ENCODE measurements around the gene DGKG.

Gene DGKG

DNA sequence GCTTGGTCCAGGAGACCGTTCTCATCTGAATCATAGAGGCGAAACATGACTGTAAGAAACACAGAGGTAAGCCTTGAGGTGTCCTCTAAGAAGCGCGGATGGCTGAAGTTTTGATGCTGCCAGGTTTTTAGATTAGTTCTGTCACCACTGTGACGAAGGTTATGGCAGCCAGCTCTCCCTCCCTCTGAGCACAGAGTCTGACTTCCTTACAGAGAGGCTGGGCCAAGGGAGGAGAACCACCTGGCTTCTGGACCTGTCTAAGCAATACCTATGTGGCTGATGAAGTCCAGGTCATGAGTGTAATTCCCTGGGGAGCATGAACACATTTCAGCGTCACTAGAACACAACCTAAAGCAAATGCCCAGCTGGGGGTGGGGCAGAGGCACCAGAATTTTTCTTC, 77.4 kb downstream of the DGKG start:
- no peaks in the 10 kb centered on the region for H3K4me1 Mint-ChIP-seq
- H3K27me3 Mint-ChIP-seq, result peaks cover 5% of the 10 kb centered on the region
- no peak overlapping the region for H3K27ac Mint-ChIP-seq
- H3K9me3 Mint-ChIP-seq, result no peaks in the 10 kb centered on the region
- CTCF ChIA-PET, result no interaction called here
- DNase-seq, result no peak
- no peak overlapping the region for H3K4me3 Mint-ChIP-seq
- no peaks in the 10 kb centered on the region for H3K36me3 Mint-ChIP-seq

DNA sequence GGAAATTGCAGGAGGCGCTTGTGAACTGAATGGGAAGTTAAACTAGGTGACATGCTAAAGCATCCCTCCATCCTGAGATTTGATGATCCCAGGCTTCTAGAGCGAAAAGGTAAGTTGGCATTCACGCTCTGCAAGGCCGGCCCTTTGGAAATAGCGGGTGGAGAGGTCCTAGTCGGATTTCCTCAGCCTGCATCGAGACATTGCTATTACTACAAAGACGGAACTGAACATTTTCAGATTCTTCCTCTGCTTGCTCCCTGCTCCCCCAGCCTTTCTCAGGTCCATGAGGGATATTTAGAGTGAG, 77.7 kb downstream of the DGKG start:
- Mint-ChIP-seq H3K4me3 (no peak overlapping the region), H3K36me3 (no peaks in the 10 kb centered on the region), H3K27me3 (peaks cover 5% of the 10 kb centered on the region), H3K9me3 (no peaks in the 10 kb centered on the region), H3K4me1 (no peaks in the 10 kb centered on the region), H3K27ac (no peak overlapping the region)
- DNase-seq, result no peak
- CTCF ChIA-PET, result no interaction called here

DNA sequence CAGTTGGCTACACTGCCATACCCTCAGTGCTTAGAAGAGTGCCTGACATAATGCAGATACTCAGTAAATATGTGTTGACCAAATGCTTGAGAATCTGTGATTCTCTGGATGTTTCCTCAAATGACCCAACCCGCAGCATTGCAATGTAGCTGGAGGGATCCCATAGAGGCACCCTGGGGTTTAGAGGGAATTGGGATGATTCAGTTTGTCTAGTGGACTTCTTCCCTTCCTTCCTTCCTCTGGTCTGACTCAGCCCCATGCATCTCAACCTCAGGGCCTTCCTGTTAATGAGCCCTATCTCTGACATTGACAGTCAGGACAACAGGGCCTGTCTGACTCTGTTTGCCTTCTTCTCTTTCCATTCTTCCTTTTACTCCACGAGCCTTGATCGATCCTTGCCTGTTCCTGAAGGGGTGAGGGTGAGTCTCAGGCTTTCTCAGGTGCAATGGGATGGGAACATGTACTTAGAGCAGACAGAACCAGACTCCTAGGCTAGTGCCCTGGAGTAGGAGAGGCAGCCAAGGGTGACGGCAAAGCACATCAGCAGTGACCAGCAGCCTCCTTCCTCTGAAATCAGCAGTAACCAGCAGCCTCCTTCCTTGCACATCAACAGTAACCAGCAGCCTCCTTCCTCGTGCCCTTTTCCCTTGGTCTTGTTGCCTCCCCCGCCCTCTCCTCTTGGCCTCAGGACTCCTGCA, 78.2 kb downstream of the DGKG start:
- DNase-seq, result no peak
- Mint-ChIP-seq H3K27ac (no peak overlapping the region), H3K4me3 (no peak overlapping the region), H3K9me3 (no peaks in the 10 kb centered on the region), H3K4me1 (no peaks in the 10 kb centered on the region), H3K36me3 (no peaks in the 10 kb centered on the region), H3K27me3 (peaks cover 5% of the 10 kb centered on the region)
- CTCF ChIA-PET, result no interaction called here

DNA sequence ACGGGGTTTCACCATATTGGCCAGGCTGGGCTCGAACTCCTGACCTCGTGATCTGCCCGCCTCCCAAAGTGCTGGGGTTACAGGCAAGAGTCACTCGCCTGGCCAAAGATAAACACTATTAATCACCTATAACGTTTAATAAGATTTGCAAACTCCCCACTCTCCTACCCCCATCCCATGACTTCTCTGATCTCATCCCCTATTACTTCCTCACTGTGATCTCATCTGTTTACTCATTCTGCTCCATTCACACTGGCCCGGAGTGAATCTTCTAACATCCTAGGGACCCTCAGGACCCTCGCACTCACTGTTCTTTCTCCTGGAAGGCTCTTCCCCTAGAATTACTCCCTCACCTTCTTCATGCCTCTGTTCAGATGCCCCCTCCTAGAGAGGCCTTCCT, 78.9 kb downstream of the DGKG start:
- Mint-ChIP-seq H3K27ac (no peak overlapping the region), H3K9me3 (no peaks in the 10 kb centered on the region), H3K36me3 (no peaks in the 10 kb centered on the region), H3K27me3 (peaks cover 5% of the 10 kb centered on the region), H3K4me1 (no peaks in the 10 kb centered on the region), H3K4me3 (no peak overlapping the region)
- no peak for DNase-seq
- CTCF ChIA-PET, result no interaction called here

DNA sequence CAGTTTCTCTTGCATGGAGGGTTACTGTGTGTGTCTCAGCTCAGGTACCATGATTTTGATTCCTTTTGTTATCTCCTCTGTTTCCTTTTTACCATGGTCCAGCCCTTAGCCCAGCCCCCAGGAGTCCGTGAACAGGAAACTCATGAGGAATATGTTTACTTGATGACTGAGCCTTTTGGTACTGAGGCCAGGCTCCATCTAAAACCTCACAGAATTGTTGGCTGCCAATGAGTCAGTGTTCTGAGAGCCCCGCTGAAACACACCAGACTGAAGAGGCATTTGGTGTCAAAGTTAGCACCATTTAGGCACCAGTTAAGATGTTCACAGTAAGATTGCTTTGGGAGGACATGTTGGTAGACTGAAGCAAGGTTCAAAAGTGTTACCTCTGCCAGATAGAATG, 80.9 kb downstream of the DGKG start:
- no peaks in the 10 kb centered on the region for H3K9me3 Mint-ChIP-seq
- H3K4me3 Mint-ChIP-seq, result no peak overlapping the region
- CTCF ChIA-PET, result interaction anchor here (1.1 to 1.2 kb wide), 2 partner anchors 21 to 259 kb away, joined by 5 to 6 read pairs; no protein-coding TSS in a partner anchor
- H3K4me1 Mint-ChIP-seq, result no peaks in the 10 kb centered on the region
- H3K27me3 Mint-ChIP-seq, result peaks cover 5% of the 10 kb centered on the region
- H3K27ac Mint-ChIP-seq, result no peak overlapping the region
- H3K36me3 Mint-ChIP-seq, result no peaks in the 10 kb centered on the region
- no peak for DNase-seq

DNA sequence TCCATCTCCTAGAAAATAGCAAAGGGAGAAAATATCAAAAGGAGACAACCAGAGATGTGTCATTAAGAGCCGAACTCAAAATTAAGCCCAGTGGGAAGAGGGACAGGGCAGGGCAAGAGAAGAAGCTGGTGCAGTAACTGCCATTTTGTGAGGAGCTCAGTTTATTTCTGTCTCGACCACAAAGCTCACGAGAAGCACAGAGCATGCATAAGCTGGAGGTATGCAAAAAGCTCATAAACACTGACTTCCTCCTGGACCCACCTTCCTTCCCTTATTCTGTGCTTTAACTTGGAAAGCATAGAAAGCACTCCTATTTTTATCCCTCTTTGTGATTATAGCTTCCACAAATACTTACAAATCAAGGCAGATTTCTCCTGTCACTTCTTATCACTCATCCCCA, 81.3 kb downstream of the DGKG start:
- no peak for DNase-seq
- H3K36me3 Mint-ChIP-seq, result no peaks in the 10 kb centered on the region
- H3K4me1 Mint-ChIP-seq, result no peaks in the 10 kb centered on the region
- no peak overlapping the region for H3K4me3 Mint-ChIP-seq
- CTCF ChIA-PET, result interaction anchor here (1.1 to 1.2 kb wide), 2 partner anchors 21 to 260 kb away, joined by 5 to 6 read pairs; no protein-coding TSS in a partner anchor
- peaks cover 5% of the 10 kb centered on the region for H3K27me3 Mint-ChIP-seq
- H3K9me3 Mint-ChIP-seq, result no peaks in the 10 kb centered on the region
- no peak overlapping the region for H3K27ac Mint-ChIP-seq

DNA sequence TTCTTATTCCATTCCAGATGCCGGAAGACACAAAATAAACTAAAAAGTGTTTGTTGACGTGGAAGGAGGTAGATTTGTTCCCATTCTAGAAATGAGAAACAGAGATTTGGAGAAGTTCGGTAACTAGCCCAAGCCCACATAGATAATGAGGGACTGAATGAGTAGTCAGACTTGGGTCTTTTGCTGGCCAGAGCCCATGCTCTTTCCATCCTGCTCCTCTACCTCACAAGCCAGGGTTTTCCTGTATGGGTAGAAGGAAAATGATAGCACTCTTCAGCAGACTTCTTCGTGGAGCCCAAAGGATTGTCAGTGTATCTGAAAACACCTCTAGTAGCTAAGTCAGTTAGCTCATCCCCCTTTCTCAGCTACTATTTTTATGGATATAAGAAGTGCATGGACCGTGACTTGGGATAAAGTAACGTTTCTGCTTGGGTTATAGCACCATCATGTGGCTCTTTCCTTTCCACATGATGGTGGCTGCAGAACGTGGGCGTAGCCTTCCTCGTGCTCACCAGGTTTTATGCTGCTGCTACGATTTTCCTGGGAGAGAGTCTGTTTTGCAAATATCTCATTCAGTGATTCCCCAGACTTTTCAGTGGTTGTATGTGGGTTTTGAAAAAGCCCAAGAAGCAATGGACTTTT, 84.6 kb downstream of the DGKG start:
- H3K9me3 Mint-ChIP-seq, result no peaks in the 10 kb centered on the region
- H3K27me3 Mint-ChIP-seq, result peaks cover 5% of the 10 kb centered on the region
- no peak overlapping the region for H3K27ac Mint-ChIP-seq
- H3K4me1 Mint-ChIP-seq, result no peaks in the 10 kb centered on the region
- DNase-seq, result no peak
- no peak overlapping the region for H3K4me3 Mint-ChIP-seq
- CTCF ChIA-PET, result interaction anchor here (0.9 kb wide), 1 partner anchor 11 kb away, joined by 3 read pairs; no protein-coding TSS in a partner anchor
- H3K36me3 Mint-ChIP-seq, result no peaks in the 10 kb centered on the region

DNA sequence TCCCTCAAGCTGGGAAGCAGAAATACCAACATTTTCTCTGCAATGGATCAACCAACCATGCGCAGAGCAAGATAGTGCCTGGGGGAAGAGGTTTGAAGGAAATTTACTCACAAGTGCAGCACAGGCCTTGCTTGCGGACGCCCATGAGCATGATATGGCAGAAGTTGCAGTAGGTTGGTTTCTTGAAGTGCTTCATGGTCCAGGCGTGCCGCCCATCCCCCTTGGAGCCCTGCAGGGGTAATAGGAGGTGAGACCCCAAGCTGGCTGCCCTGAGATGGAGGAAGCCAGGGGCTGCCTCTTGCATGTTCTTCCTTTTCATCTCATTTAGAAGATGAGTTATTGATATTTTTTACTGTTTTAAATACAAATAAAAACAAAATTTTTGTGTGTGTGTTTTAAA, 86.6 kb downstream of the DGKG start:
- no peaks in the 10 kb centered on the region for H3K36me3 Mint-ChIP-seq
- H3K9me3 Mint-ChIP-seq, result no peaks in the 10 kb centered on the region
- H3K27me3 Mint-ChIP-seq, result no peaks in the 10 kb centered on the region
- no peaks in the 10 kb centered on the region for H3K4me1 Mint-ChIP-seq
- no peak for DNase-seq
- CTCF ChIA-PET, result no interaction called here
- no peak overlapping the region for H3K4me3 Mint-ChIP-seq
- no peak overlapping the region for H3K27ac Mint-ChIP-seq

DNA sequence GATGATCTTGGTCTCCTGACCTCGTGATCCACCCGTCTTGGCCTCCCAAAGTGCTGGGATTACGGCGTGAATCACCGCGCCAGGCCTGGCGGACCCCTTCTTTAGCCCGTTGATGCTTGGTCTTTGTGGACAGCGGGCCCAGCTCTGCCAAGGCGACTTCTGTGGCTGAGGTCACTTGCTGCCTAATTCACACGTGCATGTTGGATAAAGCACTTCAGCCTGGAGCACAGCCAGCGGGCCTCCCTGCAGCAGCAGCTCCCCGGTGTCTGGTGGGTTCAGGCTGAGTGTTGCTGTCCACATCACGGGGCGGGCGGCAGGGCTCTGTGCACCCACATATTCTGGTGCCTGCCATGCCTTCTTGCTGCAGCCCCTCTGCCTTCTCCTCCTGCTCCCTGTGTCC, 88.4 kb downstream of the DGKG start:
- H3K4me3 Mint-ChIP-seq, result no peak overlapping the region
- no peaks in the 10 kb centered on the region for H3K4me1 Mint-ChIP-seq
- DNase-seq, result no peak
- no peaks in the 10 kb centered on the region for H3K9me3 Mint-ChIP-seq
- no peak overlapping the region for H3K27ac Mint-ChIP-seq
- H3K36me3 Mint-ChIP-seq, result no peaks in the 10 kb centered on the region
- CTCF ChIA-PET, result no interaction called here
- H3K27me3 Mint-ChIP-seq, result no peaks in the 10 kb centered on the region

DNA sequence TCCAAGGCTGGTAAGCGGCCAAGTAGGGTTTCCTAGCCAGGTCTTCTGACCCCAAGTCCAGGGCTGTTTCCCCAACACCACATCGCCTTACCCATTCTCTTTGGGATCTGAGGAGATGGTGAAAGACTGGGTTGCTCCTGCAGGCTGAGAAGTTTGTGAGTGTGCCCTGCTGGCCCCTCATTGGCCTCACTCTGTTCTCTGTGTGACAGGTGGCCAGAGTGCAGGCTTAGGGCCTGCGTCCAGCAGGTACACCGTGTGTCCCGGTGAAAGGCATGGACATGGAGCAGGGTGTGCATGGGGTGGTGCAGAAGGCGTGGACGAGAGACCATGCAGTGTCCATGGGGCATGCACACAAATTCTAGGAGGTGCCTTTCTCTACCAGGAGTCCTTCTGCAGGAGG, 91.3 kb downstream of the DGKG start:
- H3K27me3 Mint-ChIP-seq, result no peaks in the 10 kb centered on the region
- no peak overlapping the region for H3K27ac Mint-ChIP-seq
- H3K9me3 Mint-ChIP-seq, result no peaks in the 10 kb centered on the region
- no peak overlapping the region for H3K4me3 Mint-ChIP-seq
- H3K4me1 Mint-ChIP-seq, result no peaks in the 10 kb centered on the region
- CTCF ChIA-PET, result interaction anchor here (0.6 kb wide), 1 partner anchor 552 kb away, joined by 3 read pairs; no protein-coding TSS in a partner anchor
- no peak for DNase-seq
- no peaks in the 10 kb centered on the region for H3K36me3 Mint-ChIP-seq

DNA sequence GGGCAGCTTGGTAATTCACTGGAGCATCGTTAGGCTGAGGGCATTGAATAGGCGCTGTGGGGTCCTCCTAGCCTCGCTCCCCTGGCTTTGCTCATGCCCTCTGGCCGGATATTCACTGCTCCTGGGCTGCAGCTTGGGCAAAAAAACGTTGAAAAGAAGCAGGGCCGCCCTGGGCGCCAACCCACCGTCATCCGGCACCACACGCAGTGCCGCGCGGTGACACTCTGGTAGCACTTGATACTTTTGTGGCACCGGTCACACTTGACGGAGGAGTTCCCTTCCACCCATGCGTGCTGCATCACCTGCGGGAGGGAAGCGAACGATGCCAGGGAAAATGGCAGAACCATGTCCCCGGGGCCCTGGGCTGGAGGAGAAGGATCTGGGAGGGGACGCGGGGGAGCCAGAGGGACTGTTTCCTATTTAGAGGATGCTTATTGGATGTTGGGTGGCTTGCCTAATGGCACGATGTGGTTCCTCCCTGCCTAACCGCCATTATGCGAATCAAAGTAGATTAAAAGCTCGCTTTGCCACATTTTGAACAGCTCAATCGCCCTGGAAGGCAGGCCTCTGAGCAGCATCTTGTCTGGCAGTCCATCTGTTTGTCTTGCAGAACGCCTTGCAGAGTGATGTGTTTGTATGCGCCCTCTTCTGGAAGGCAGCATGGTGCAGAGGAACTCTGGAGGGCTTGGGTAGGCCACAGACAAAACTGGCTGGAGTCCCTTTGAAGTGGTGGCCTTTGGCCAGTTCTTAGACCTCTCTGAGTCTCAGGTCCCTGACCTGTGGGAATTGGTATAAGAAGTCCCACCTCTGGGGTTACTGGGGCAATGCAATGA, 93.2 kb downstream of the DGKG start:
- no peaks in the 10 kb centered on the region for H3K4me1 Mint-ChIP-seq
- no peak overlapping the region for H3K4me3 Mint-ChIP-seq
- no peak for DNase-seq
- no peak overlapping the region for H3K27ac Mint-ChIP-seq
- CTCF ChIA-PET, result interaction anchor here (0.6 kb wide), 1 partner anchor 527 kb away, joined by 3 read pairs; no protein-coding TSS in a partner anchor
- no peaks in the 10 kb centered on the region for H3K27me3 Mint-ChIP-seq
- no peaks in the 10 kb centered on the region for H3K36me3 Mint-ChIP-seq
- H3K9me3 Mint-ChIP-seq, result no peaks in the 10 kb centered on the region

DNA sequence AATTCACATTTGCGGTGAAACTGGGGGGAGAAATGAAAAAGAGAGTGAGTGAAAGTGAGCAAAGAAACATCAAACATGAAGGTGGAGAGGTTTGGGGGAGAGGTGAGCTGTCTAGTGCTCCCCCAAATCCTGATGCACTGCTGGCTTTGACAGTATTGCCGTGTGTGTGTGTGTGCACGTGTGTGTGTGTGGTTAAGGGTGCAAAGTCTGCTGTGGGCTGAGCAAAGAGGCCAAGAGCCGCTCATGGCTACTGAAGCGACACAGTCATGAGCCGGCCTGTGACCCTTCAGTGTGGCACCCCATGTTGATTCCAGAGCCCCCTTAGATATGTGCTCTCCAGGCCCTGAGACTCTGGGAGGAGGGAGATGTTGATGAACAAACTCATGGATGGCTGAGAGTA, 94.3 kb downstream of the DGKG start:
- no peak for DNase-seq
- H3K4me1 Mint-ChIP-seq, result no peaks in the 10 kb centered on the region
- H3K9me3 Mint-ChIP-seq, result no peaks in the 10 kb centered on the region
- H3K27ac Mint-ChIP-seq, result no peak overlapping the region
- H3K36me3 Mint-ChIP-seq, result no peaks in the 10 kb centered on the region
- no peaks in the 10 kb centered on the region for H3K27me3 Mint-ChIP-seq
- CTCF ChIA-PET, result no interaction called here
- H3K4me3 Mint-ChIP-seq, result no peak overlapping the region

DNA sequence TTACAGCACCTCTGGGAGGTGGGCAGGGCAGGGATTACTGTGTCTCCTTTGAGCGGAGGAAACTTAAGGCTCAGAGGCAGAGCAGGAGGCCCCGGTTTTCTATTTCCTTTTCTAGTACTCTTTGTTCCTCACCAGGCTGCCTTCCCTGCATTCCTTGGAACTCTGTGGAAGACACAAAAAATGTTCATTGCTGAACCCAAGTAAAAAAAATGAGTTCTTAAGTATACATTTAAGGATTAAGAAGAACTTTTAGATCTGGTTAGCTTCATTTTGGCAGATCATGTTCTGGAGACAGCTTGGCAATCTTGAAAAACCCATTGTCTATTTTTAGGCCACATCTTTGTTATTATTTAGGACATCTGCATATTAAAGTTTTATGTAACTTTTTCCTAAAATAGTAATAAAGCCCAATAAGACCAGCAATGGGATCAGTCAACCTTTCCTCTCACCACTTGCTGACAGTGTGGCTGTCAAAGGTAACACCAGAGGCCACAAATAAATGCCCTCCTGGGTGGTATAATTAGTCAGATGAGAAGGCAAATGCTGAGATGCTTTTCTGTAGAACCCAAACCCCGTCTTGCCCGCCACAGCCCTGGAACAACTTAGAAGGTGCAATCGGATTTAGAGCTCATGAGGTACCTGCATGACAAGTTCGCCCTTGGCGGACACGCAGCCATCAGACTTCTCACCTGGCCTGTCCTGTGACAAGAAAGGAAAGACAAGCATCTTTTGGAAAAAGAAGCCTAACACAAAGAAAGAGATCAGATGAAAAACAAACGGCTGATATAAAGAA, 97.2 kb downstream of the DGKG start:
- CTCF ChIA-PET, result interaction anchor here (0.9 to 2.7 kb wide), 4 partner anchors 8 to 288 kb away, joined by 3 to 14 read pairs (median 4); no protein-coding TSS in a partner anchor
- peaks cover 3% of the 10 kb centered on the region for H3K4me1 Mint-ChIP-seq

DNA sequence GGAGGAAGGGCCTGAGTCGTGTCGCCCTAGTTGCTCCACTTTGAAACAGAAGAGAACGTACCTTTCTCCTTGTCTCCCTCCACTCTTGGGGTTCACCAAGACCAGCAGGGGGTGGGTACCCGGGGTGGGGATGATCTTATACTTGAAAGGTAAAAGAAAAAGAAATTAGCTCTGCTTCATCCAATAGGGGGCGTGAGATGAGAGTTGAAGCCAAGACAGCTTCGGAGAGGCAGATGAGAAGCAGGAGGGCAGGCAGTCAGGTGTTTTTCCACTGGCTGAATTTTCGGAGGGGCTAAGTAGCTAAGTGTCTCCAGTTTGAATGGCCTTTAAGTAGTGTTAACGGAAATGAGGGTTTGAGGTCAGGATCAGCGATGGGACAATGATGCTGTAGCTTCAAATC, 100.4 kb downstream of the DGKG start:
- peaks cover 10% of the 10 kb centered on the region for H3K27me3 Mint-ChIP-seq
- H3K4me3 Mint-ChIP-seq, result no peak overlapping the region
- DNase-seq, result no peak
- no peaks in the 10 kb centered on the region for H3K9me3 Mint-ChIP-seq
- H3K27ac Mint-ChIP-seq, result no peak overlapping the region
- CTCF ChIA-PET, result interaction anchor here (0.7 to 5.3 kb wide), 7 partner anchors 122 to 601 kb away, joined by 3 to 107 read pairs (median 3); no protein-coding TSS in a partner anchor
- H3K36me3 Mint-ChIP-seq, result no peaks in the 10 kb centered on the region
- H3K4me1 Mint-ChIP-seq, result peaks cover 10% of the 10 kb centered on the region

More for the DNA sequence above, 97.2 kb downstream of the DGKG start:
- Mint-ChIP-seq H3K36me3 (no peaks in the 10 kb centered on the region), H3K27me3 (peaks cover 10% of the 10 kb centered on the region), H3K9me3 (no peaks in the 10 kb centered on the region), H3K4me3 (no peak overlapping the region), H3K27ac (no peak overlapping the region)
- no peak for DNase-seq

Data from activated naive CD4-positive, alpha-beta T cell treated with anti-CD3 and anti-CD28 coated beads, Interleukin-2, amount 10 ng/mL, durations not matched to agents 7 days and 5 days (primary cell).